ENCODE results near the gene GLYATL2.

The GLYATL2 gene

GRCh38 chr11:58796333-58796732, 48.2 kb downstream of the GLYATL2 start:
- DNase-seq, result no peak

- DNase-seq, result peak; percentile 56 to 76
Observed at GRCh38 chr11:58788355-58789023, 56.0 kb downstream of the GLYATL2 start.

- DNase-seq, result no peak
Observed at GRCh38 chr11:58787903-58788302, 56.6 kb downstream of the GLYATL2 start.

GRCh38 chr11:58786693-58787092, 57.8 kb downstream of the GLYATL2 start:
- no peak for DNase-seq

- DNase-seq, result no peak
Observed at GRCh38 chr11:58784995-58785394, 59.5 kb downstream of the GLYATL2 start.

All from inflammatory macrophage treated with lipopolysaccharide for 1 hour (primary cell).